ENCODE results near the gene SPTSSA.
"Not testable (repeated sequence)": the region's sequence is repeated elsewhere in the genome, so short reads cannot be mapped to it uniquely, and the experiment has no call there.

SPTSSA gene

GRCh38 chr14:34462132-34462893 is at the start of gene SPTSSA:
Gene SPTSSA, minus strand, starts transcription at chr14:34462240. Its CDS starts 33 bp downstream, at chr14:34462207.
- DNase-seq = peak; percentile 94

GRCh38 chr14:34507884-34508283 is 45.8 kb upstream of the SPTSSA start:
- no peak for DNase-seq

GRCh38 chr14:34507459-34507858 is 45.4 kb upstream of the SPTSSA start:
- DNase-seq = peak; percentile 3

- not testable (repeated sequence) for DNase-seq
Measured at GRCh38 chr14:34505124-34505491, 43.1 kb upstream of the SPTSSA start.

- not testable (repeated sequence) for DNase-seq
Measured at GRCh38 chr14:34504027-34504426, 42.0 kb upstream of the SPTSSA start.

- DNase-seq = no peak
Measured at GRCh38 chr14:34502545-34503225, 40.6 kb upstream of the SPTSSA start.

- DNase-seq = no peak
Measured at GRCh38 chr14:34502001-34502400, 40.0 kb upstream of the SPTSSA start.

- no peak for DNase-seq
Measured at GRCh38 chr14:34501004-34501580, 39.1 kb upstream of the SPTSSA start.

- peak; percentile 73 for DNase-seq
Measured at GRCh38 chr14:34498684-34499412, 36.8 kb upstream of the SPTSSA start.

GRCh38 chr14:34496679-34497513 is 34.9 kb upstream of the SPTSSA start:
- DNase-seq = peak; percentile 34

- no peak for DNase-seq
Measured at GRCh38 chr14:34496007-34496678, 34.1 kb upstream of the SPTSSA start.

GRCh38 chr14:34489324-34489723 is 27.3 kb upstream of the SPTSSA start:
- DNase-seq = no peak

- no peak for DNase-seq
Measured at GRCh38 chr14:34488528-34488927, 26.5 kb upstream of the SPTSSA start.

- DNase-seq = no peak
Measured at GRCh38 chr14:34484726-34485125, 22.7 kb upstream of the SPTSSA start.

GRCh38 chr14:34482463-34482862 is 20.4 kb upstream of the SPTSSA start:
- DNase-seq = no peak

GRCh38 chr14:34479694-34480093 is 17.7 kb upstream of the SPTSSA start:
- no peak for DNase-seq

- no peak for DNase-seq
Measured at GRCh38 chr14:34478261-34478660, 16.2 kb upstream of the SPTSSA start.

- DNase-seq = not testable (repeated sequence)
Measured at GRCh38 chr14:34476036-34476435, 14.0 kb upstream of the SPTSSA start.

GRCh38 chr14:34475163-34475562 is 13.1 kb upstream of the SPTSSA start:
- DNase-seq = no peak

- no peak for DNase-seq
Measured at GRCh38 chr14:34474187-34474679, 12.2 kb upstream of the SPTSSA start.

GRCh38 chr14:34472706-34473279 is 10.8 kb upstream of the SPTSSA start:
- no peak for DNase-seq

Data from DMS53 (cell line).